Stimulated activated CD4-positive, alpha-beta T cell treated with anti-CD3 and anti-CD28 coated beads, Interleukin-2, amount 100 ng/mL, for 48 hours (primary cell): Measurements from ENCODE around the gene CABP2.
A peak's percentile ranks its signal among the peaks of the same experiment; 100 is the strongest.
"Not testable (repeated sequence)": the region's sequence is repeated elsewhere in the genome, so short reads cannot be mapped to it uniquely, and the experiment has no call there.

ENCODE experiments used
- DNase-seq, 2 donors: peaks; one replicate each; pipeline ENCODE4 v3.0.0-alpha.2; 2020

The CABP2 gene

GRCh38 chr11:67493548-67494370 lies 29.5 kb downstream of the CABP2 start:
- no peak for DNase-seq

GRCh38 chr11:67492801-67493547 lies 30.3 kb downstream of the CABP2 start:
- no peak for DNase-seq

GRCh38 chr11:67492069-67492727 lies 31.0 kb downstream of the CABP2 start:
- DNase-seq: no peak

- DNase-seq: no peak
Observed at GRCh38 chr11:67491276-67492068, 31.8 kb downstream of the CABP2 start.

- DNase-seq: no peak
Observed at GRCh38 chr11:67490727-67491065, 32.5 kb downstream of the CABP2 start.

GRCh38 chr11:67489885-67490726 lies 33.1 kb downstream of the CABP2 start:
- DNase-seq: no peak

- no peak for DNase-seq
Observed at GRCh38 chr11:67489203-67489884, 33.9 kb downstream of the CABP2 start.

- DNase-seq: peak; percentile 42 to 45
Observed at GRCh38 chr11:67486481-67487195, 36.6 kb downstream of the CABP2 start.

GRCh38 chr11:67485873-67486361 lies 37.3 kb downstream of the CABP2 start:
- DNase-seq: peak; percentile 46 to 58

GRCh38 chr11:67484847-67485311 lies 38.4 kb downstream of the CABP2 start:
- peak; percentile 61 to 64 for DNase-seq

GRCh38 chr11:67483831-67484665 lies 39.2 kb downstream of the CABP2 start:
- DNase-seq: peak; percentile 27 to 30

- DNase-seq: peak; percentile 93 to 96
Observed at GRCh38 chr11:67482827-67483798, 40.1 kb downstream of the CABP2 start, which contains the start of gene AIP. AIP (plus strand) TSS chr11:67483026; CDS start chr11:67483159, 133 bp downstream.

GRCh38 chr11:67482275-67482826 lies 40.9 kb downstream of the CABP2 start:
- no peak for DNase-seq

GRCh38 chr11:67477344-67478050 lies 45.7 kb downstream of the CABP2 start:
- DNase-seq: not testable (repeated sequence)

GRCh38 chr11:67476692-67477091 lies 46.6 kb downstream of the CABP2 start:
- not testable (repeated sequence) for DNase-seq

GRCh38 chr11:67472882-67473281 lies 50.4 kb downstream of the CABP2 start:
- DNase-seq: no peak
